DOHH2 (cell line): ENCODE results near the gene PRDM15.

Experiments used
- H3F3A ChIP-seq: fragments of 200-600 bp; sonication (generic), shearing (Covaris generic); 2 replicates; pipeline ENCODE4 v1.6.0; 2016; ENCODE audit warnings: antibody characterized with exemption, mild to moderate bottlenecking; ENCODE audit not compliant: control insufficient read depth, insufficient read depth
- H3K27ac ChIP-seq: fragments of 200-600 bp; sonication (generic); 2 replicates; pipeline ENCODE4 v1.5.1; 2014; ENCODE audit warnings: low read depth, mild to moderate bottlenecking, low read length, moderate library complexity
- H3K27me3 ChIP-seq: fragments of 200-600 bp; sonication (generic); 2 replicates; pipeline ENCODE4 v1.6.1; 2014; ENCODE audit warnings: mild to moderate bottlenecking, low read length, mixed read lengths; ENCODE audit not compliant: control insufficient read depth
- H3K36me3 ChIP-seq: fragments of 200-600 bp; sonication (generic); 2 replicates; pipeline ENCODE4 v1.6.1; 2014; ENCODE audit warnings: mild to moderate bottlenecking, low read length, moderate library complexity, mixed read lengths; ENCODE audit not compliant: control insufficient read depth
- H3K4me1 ChIP-seq: fragments of 200-600 bp; sonication (generic); 2 replicates; pipeline ENCODE4 v1.6.1; 2014; ENCODE audit warnings: mild to moderate bottlenecking, low read length, mixed read lengths; ENCODE audit not compliant: control insufficient read depth
- H3K4me2 ChIP-seq: fragments of 200-600 bp; sonication (generic); 2 replicates; pipeline ENCODE4 v1.6.0; 2014; ENCODE audit warnings: mild to moderate bottlenecking, low read length, moderate library complexity
- H3K4me3 ChIP-seq: fragments of 200-600 bp; sonication (generic); 2 replicates; pipeline ENCODE4 v1.5.1; 2014; ENCODE audit warnings: mild to moderate bottlenecking, low read length, mixed read lengths
- H3K79me2 ChIP-seq: fragments of 200-600 bp; sonication (generic); 2 replicates; pipeline ENCODE4 v1.6.1; 2014; ENCODE audit warnings: mild to moderate bottlenecking, low read length, mixed read lengths; ENCODE audit not compliant: control insufficient read depth
- H3K9me2 ChIP-seq: fragments of 200-600 bp; sonication (generic); replicated peaks from 2 replicates; pipeline ENCODE4 v1.6.1; 2014; ENCODE audit warnings: mild to moderate bottlenecking, low read length, mixed read lengths; ENCODE audit not compliant: control insufficient read depth
- H3K9me3 ChIP-seq: fragments of 200-600 bp; sonication (generic); 2 replicates; pipeline ENCODE4 v1.6.1; 2014; ENCODE audit warnings: antibody characterized with exemption, low read length, mixed read lengths; ENCODE audit not compliant: control insufficient read depth, insufficient read depth
- H4K20me1 ChIP-seq: fragments of 200-600 bp; sonication (generic); 2 replicates; pipeline ENCODE4 v1.6.0; 2014; ENCODE audit warnings: low read depth, mild to moderate bottlenecking, antibody characterized with exemption, low read length, moderate library complexity; ENCODE audit not compliant: control insufficient read depth, insufficient read depth
- CTCF ChIP-seq: fragments of 200-600 bp; sonication (generic); IDR thresholded peaks from one replicate; pipeline ENCODE4 v1.5.1; 2014; ENCODE audit warnings: antibody characterized with exemption, mild to moderate bottlenecking, low read depth, low read length; ENCODE audit not compliant: poor library complexity, severe bottlenecking
- EZH2phosphoT487 ChIP-seq: fragments of 200-600 bp; sonication (generic); IDR thresholded peaks from 2 replicates; pipeline ENCODE4 v1.6.1; 2017; ENCODE audit warnings: borderline replicate concordance, mild to moderate bottlenecking, antibody characterized with exemption, low read length, moderate library complexity, mixed read lengths

The PRDM15 gene

GRCh38 chr21:41846033-41846317, 33.2 kb downstream of the PRDM15 start:
- Histone ChIP-seq H3K36me3 (peaks cover 72% of the 10 kb centered on the region), H3K9me3 (no peaks in the 10 kb centered on the region), H3K4me3 (no peak overlapping the region), H3K9me2 (no peaks in the 10 kb centered on the region), H3K27me3 (no peaks in the 10 kb centered on the region), H3K79me2 (peaks cover 2% of the 10 kb centered on the region; the same call in 1 of the 2 replicates), H4K20me1 (no peaks in the 10 kb centered on the region), H3K4me2 (no peak overlapping the region), H3K27ac (no peak overlapping the region), H3K4me1 (peaks cover 41% of the 10 kb centered on the region), H3F3A (peaks cover 15% of the 10 kb centered on the region)
- TF ChIP-seq EZH2phosphoT487 (no peak), CTCF (no peak)

GRCh38 chr21:41845310-41846032, 33.7 kb downstream of the PRDM15 start:
- TF ChIP-seq CTCF, result no peak
- TF ChIP-seq EZH2phosphoT487, result no peak
- Histone ChIP-seq H3K4me2 (peak overlapping the region; percentile 22), H4K20me1 (no peaks in the 10 kb centered on the region), H3K27me3 (no peaks in the 10 kb centered on the region), H3K9me3 (no peaks in the 10 kb centered on the region), H3K27ac (no peak overlapping the region), H3K4me3 (no peak overlapping the region), H3K9me2 (no peaks in the 10 kb centered on the region), H3F3A (peaks cover 19% of the 10 kb centered on the region), H3K36me3 (peaks cover 70% of the 10 kb centered on the region), H3K4me1 (peaks cover 43% of the 10 kb centered on the region), H3K79me2 (peaks cover 2% of the 10 kb centered on the region; the same call in 1 of the 2 replicates)

DNA sequence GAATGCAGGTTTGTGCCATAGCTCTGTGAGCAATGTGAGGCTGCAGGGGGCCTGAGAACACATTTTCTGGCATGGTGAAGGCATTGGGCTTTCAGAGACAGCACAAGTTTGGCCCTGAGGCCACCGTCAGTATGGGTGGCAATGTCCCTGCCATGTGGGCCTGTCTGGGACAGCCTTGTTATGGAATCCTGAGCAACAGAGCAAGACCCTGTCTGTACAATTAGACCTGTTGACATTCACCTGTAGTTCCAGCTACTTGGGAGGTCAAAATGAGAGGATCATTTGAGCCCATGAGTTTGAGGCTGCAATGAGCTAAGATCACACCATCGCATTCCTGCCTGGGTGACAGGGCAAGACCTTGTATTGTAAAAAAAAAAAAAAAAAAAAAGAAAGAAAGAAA, 35.6 kb downstream of the PRDM15 start:
- no peak for TF ChIP-seq CTCF
- TF ChIP-seq EZH2phosphoT487, result no peak
- 0 out of 2 replicates have a peak overlapping the region, but pooled peaks have one; percentile 31 for H3K27ac ChIP-seq
- no peaks in the 10 kb centered on the region for H4K20me1 ChIP-seq
- H3K79me2 ChIP-seq, result peaks cover 2% of the 10 kb centered on the region; the same call in 1 of the 2 replicates
- no peaks in the 10 kb centered on the region for H3K9me2 ChIP-seq
- no peaks in the 10 kb centered on the region for H3K9me3 ChIP-seq
- H3K4me3 ChIP-seq, result no peak overlapping the region
- peaks cover 55% of the 10 kb centered on the region for H3K4me1 ChIP-seq
- H3K36me3 ChIP-seq, result peaks cover 70% of the 10 kb centered on the region
- H3K27me3 ChIP-seq, result no peaks in the 10 kb centered on the region
- H3K4me2 ChIP-seq, result no peak overlapping the region
- peaks cover 19% of the 10 kb centered on the region for H3F3A ChIP-seq
